NK-92 treated with Interleukin-12 subunit alpha and Interleukin-12 subunit beta, amount 100 ng/mL, for 24 hours (cell line): ENCODE results near the gene KLF11.

ENCODE experiments used
- DNase-seq: peaks from one replicate; lab custom pipeline; 2025; lab: John Stamatoyannopoulos, UW

KLF11 gene

GRCh38 chr2:10042301-10043161 is 819 bp upstream of the KLF11 start:
- DNase-seq = no peak

GRCh38 chr2:10043906-10044601 is 704 bp downstream of the KLF11 start:
- no peak for DNase-seq

- DNase-seq = no peak
Observed at GRCh38 chr2:10045561-10046355, 2.4 kb downstream of the KLF11 start.

GRCh38 chr2:10046931-10047330 is 3.6 kb downstream of the KLF11 start:
- no peak for DNase-seq

- no peak for DNase-seq
Observed at GRCh38 chr2:10047616-10048500, 4.5 kb downstream of the KLF11 start.

GRCh38 chr2:10048501-10049171 is 5.3 kb downstream of the KLF11 start:
- no peak for DNase-seq

GRCh38 chr2:10052216-10052615 is 8.9 kb downstream of the KLF11 start:
- DNase-seq = no peak

- no peak for DNase-seq
Observed at GRCh38 chr2:10053351-10053750, 10.0 kb downstream of the KLF11 start.

- DNase-seq = no peak
Observed at GRCh38 chr2:10054424-10054823, 11.1 kb downstream of the KLF11 start.

- DNase-seq = no peak
Observed at GRCh38 chr2:10054976-10055375, 11.6 kb downstream of the KLF11 start.

- DNase-seq = no peak
Observed at GRCh38 chr2:10056439-10056838, 13.1 kb downstream of the KLF11 start.

- DNase-seq = no peak
Observed at GRCh38 chr2:10057231-10058107, 14.1 kb downstream of the KLF11 start.

GRCh38 chr2:10058251-10059015 is 15.1 kb downstream of the KLF11 start:
- DNase-seq = no peak

- no peak for DNase-seq
Observed at GRCh38 chr2:10059016-10059351, 15.6 kb downstream of the KLF11 start.

- DNase-seq = no peak
Observed at GRCh38 chr2:10059552-10060335, 16.4 kb downstream of the KLF11 start.

GRCh38 chr2:10061221-10061925 is 18.0 kb downstream of the KLF11 start:
- DNase-seq = no peak

- DNase-seq = no peak
Observed at GRCh38 chr2:10062931-10063365, 19.6 kb downstream of the KLF11 start.

GRCh38 chr2:10063566-10063965 is 20.2 kb downstream of the KLF11 start:
- no peak for DNase-seq
